NCI-H526 (cell line): ENCODE measurements around the gene SIX3.

Experiments
- DNase-seq, 2 experiments: peaks; one replicate each; lab custom pipeline; 2025; lab: John Stamatoyannopoulos, UW

The SIX3 gene

DNA sequence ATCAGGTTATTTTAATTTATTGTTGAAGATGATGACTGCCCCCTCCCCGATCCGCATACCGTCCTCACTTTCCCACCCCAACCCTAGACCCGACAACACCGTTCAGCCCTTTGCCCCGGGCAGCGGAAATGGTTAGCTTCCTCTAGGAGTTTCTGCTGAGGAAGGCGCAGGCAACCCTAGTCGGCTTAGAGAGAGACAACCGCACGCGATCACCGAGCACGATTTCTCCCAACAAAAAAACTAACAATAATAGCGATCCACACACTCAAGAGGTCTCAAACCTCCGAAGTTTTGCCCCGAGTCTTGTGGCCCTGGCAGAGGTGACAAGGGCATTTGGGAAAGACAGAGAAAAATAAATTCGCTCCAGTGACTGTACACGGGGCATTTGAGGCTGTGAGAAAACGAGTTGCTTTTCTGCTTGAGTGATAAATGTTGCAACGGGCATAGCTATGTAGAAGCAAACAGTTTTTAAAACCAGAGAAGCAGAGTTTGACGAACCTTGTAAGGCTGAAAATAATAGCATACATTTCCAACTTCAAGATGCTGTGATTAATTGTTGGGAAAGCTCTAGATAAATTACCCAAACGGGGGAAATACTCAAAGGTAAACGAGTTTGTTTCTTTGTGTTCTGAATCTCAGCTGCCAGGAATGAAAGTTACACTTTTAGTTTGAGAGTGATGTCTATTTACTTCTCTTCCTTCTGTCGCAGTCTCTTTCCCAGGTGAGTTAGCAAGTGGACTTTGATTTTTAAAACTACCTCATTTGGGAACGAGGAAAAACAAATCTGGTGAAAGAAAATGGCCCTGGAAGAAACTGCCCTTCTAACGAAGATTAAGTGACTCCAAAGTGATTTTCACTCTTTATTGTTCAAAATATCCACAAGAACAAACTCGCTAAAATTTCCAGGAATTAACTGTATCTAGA, 11.0 kb upstream of the SIX3 start:
- peak in 1 of 2 experiments; percentile 21 for DNase-seq

DNA sequence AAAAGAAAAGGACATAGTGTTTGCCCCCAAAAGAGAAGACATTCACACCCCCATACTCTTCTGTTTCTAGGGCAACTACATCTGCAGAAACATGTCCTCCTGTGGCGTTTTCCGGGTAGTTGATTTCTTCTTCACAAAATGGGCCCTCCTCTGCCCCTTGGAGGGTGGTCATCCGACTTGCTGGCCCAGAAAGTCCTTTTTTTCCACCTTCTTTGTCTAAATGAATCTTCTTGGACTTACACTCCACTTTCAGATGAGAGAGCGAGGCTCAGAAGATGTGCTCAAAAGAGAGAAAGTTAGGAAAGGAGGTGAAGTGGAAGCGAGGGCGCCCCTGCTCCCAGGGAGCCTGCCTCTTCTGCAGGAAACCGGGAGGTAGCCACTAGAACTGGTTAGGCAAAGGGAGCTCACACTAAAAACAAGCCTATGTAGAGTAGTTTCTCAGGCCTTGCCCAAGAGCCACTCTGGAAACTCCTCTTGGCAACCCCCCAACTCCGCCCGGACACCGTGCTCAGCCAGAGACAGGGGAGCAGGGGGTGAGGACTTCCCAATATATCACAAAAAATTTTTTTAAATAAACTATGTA, 10.2 kb upstream of the SIX3 start:
- DNase-seq, result no peak

DNA sequence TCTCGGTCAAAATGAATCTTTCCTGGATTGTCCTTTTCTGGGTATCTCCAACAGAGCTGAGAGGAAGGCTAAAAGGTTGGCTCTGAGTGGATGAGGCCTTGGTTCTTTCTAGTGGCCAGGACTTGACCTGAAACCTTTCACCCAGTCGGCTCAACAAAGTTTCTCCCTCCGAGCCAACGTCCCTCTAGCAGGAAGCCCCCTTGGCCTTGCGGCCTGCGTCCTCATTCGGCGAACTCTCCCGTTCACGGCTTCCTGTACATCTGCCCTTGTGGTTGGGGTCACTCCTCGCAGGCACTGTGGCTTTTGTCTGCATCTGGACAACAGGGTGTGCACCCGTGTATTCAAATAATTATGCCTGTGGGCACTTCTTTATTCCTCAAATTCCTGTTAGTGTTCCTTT, 9.4 kb upstream of the SIX3 start:
- DNase-seq, result no peak

DNA sequence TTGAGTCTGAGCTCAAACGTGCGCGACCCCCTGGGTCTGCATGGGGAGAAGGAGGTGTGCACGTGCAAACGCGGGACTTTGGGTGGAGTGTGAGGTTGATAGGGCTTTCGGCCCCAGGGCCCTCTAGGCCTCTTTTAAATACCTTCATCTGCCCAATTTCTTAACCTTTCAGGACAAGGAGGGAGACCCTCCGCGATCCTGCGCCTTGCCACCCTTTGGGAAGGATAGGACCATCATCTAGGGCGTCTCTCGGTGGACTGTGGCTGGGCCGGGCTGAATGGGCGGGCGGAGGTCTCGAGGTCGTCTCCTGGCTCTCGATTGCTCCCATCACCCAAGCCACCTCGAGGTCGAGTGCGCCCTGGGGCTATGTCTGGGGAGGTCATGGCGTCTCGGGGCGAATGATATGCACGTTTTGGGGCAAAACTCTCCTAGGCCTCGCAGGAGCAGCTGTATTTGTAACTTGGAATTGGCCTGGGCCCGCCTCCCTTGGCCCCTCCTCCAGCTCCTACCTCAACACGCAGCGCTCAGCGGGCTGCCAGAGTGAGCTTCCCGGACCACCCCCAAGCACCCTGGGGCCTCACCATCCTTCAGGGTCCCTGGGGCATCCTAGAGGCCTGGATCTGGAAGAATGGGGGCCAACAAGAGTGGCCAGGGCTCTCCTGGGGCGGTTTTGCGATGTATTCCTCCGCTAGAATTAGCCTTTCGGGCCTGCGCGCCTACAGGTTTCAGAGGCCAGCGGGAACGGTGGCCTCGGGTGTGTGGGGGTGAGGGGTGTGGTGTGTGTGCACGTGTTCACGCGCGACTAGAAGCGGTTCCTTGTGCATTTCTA, 8.7 kb upstream of the SIX3 start:
- DNase-seq, result no peak

DNA sequence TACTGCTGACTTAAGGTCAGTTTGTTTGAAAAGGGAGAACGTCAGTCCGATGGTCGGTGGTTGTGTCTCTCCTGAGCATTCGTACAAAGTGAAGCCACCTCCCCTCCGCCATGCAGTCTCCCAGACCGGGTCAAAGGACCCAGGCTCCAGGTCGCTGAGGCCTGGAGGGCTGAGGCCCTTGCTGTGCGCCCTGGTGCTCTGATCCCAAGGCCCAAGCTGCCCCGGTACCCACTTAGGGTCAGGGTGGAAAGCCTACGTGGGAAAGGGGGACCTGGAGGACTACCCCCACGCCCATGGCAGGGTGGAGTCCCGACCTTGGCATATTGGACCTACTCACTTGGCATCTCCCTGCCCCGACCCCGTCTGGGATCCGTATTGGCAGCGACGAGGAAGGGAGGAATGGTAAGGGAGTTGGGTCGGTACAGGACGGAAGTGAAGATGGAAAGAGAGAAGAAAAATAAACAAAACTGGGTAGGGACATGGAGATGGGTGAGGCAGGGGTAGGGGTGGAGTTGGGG, 8.0 kb upstream of the SIX3 start:
- no peak for DNase-seq

DNA sequence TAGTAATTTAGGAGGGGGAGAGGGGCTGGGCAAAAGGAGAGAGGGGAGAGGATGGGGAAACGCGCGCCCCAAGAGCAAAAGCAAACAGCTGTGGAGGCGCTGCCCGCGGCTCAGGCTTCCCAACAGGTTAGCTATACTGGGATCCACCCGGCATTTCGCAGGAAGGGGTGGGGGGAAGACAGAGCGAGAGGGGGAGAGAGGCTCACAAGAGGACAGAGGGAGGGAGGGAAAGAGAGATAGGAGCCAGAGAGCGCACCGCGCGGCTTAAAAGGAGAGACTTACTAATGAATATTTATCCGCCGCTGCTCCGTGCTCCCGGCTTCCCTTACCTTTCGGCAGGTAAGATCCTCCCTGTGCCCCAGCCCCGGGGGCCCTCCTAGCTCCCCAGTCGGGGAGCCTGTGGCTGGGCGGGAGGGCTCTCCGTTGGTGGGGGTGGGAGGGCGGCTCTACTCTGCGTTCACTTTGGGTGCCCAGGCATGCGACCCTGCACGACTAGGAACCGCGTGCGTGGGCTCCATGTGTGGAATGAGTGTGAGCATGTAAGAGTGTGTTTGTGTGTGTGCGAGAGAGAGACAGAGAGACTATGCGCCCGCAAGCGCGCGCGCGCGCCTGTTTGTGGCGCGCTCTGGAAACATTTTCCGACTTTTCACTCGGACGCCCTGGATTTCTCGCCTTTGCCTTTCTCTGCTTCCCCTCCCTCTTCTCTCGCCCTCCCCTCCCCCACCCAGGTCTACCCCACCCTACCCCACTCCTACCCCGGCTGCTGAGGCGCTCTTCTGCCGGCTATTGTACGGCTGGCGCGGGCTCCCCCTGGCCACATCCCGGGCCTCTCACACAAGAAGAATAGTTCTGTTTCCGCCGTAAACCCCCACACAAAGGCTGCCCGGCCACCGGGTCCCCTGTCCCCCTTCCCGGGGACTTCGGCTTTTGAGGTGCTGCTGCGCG, 7.2 kb upstream of the SIX3 start:
- peak in 1 of 2 experiments; percentile 32 for DNase-seq

DNA sequence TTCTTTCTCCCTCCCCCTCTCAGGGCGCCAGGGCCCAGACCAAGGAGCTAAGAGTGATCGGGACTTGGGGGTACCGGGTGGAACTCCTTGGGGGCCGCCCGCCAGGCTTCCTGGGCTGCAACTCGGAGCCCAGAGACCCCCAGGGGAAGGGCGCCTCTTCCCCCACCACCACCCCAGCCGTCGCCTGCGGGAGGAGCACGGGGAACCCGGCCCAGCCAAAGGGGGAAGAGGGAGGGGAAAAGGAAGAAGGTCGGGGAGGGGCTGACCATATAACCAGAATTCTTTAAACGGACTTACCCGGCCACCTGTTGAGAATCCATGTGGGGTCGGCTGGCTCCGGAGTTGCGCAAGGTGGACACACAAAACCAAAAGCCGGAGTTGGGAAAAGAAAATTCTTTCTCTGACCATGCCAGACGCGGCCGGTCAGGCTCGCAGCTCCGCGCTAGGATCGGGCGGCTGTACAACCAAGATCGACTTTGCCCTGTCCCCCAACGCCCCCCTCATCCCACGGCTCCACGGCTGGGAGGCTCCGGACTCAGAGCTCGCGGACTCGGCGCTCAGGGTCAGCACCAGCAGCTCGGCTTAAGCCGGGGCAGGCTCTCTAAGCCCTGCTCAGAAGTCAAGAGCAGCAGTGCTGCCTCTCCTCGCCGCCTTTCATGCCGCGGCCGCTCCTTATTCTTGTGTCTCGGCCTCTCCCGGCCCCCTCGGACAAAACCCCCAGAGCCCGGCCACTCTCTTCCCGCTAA, 6.3 kb upstream of the SIX3 start:
- DNase-seq, result peak in 1 of 2 experiments; percentile 32

DNA sequence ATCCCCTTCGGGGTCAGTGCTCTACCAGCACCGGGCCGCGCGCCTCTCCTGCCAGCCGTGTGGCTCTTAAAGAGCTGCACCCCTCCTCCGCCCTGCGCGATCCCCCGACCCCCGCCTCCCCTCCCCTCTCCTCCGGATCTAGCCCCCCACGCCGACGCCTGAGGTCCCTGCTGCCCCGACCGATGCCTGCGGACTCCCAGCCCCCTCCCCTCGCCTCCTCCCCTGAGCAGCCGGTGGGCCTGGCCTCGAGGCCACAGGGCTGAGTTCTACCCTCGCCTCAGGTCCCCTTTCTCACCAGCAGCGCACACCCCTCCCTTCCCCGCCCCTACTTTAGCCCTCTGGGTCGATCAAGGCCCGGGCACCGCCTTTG, 5.8 kb upstream of the SIX3 start:
- DNase-seq, result no peak

DNA sequence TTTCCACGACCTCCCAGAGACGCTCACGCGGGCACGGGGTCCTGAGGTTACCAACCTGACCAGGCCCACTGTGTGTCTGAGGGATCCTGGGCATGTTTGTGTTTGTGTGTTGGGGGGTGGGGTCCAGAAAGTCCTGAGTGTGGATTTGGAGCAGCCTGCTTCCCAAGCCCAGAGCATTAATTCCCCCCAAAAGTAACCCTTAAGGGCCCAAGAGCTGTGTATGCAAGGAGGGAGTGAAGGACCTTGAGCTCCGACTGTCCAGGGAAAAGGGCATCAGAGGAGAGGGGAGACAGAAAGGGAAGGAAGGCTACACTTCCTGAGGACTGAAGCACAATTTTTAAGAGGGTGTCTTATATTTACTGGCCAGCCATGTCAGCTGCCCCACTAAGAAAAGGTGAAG, 5.2 kb upstream of the SIX3 start:
- DNase-seq, result no peak

DNA sequence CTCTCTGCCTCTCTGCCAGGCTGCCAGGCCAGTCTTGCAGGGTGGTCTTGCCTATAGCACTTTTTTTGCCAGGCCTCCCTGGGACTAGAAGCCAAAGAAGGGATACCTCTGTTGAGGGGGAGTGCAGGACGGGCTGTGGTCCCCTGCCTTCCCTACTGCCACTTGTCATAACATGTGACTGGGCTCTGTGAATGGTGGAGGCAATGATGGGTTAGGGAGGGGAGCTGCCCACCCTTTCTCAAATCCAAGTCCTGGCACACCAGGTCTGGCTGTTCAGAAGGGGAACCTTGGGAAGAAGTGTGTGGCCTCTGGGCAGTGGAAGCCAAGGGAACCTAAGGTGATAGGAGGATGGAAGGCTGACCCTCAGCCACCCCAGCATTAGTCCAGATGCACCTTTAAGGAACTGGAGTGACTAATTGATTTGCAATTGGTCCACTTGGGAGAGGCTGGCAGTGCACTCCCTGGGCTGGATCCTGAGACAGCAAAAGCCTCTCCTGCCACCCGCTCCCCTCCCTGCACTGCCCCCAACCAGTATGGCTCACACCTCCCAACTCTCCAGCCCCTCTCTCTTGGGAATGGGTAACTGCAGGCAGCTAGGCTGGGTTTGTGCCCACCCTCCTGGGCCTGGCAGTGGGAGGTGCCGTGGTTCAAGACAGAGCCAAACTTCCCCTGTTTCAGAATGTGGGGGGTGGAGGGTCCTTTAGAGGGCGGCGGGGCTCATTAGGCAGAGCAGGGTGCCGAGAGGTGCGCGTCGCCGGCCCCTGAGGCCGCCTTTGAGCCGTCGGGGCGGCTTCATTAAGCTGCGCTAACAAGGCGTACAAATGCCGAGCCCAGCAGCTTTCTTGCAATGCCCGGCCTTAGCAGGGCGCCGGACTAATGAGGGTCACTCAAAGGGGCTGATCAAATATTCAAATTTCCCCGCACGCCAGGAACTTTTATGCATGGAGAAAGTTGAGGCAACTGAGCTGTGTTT, 4.5 kb upstream of the SIX3 start:
- DNase-seq, result peak in 1 of 2 experiments; percentile 21

DNA sequence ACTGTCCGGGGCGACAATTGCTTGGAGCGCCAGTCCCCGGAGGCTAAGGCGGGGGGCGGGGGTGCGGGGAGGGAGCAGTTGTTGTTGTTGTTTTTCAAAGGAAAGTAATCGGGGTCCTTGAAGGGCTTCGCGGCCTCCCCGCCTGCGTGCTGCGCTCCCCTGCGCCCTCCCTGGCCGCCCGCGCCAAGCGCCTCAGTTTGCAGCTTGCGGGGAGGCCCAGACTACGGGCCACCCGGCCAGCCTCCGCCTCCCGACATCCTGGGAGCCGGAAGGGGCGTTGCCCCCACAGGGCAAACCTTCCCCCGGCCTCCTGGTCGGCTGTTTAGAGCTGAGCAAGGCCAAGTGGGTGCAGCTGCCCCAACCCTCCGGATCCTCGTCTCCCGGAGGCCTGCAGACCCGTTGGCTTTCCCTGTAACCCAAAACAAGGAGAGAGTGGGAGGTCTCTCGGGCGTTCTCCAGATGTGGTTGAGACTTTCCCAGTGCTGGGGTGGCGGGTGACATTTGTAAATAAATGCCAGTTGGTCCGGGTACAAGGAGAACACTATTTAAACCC, 3.7 kb upstream of the SIX3 start:
- DNase-seq, result peak in 1 of 2 experiments; percentile 70

DNA sequence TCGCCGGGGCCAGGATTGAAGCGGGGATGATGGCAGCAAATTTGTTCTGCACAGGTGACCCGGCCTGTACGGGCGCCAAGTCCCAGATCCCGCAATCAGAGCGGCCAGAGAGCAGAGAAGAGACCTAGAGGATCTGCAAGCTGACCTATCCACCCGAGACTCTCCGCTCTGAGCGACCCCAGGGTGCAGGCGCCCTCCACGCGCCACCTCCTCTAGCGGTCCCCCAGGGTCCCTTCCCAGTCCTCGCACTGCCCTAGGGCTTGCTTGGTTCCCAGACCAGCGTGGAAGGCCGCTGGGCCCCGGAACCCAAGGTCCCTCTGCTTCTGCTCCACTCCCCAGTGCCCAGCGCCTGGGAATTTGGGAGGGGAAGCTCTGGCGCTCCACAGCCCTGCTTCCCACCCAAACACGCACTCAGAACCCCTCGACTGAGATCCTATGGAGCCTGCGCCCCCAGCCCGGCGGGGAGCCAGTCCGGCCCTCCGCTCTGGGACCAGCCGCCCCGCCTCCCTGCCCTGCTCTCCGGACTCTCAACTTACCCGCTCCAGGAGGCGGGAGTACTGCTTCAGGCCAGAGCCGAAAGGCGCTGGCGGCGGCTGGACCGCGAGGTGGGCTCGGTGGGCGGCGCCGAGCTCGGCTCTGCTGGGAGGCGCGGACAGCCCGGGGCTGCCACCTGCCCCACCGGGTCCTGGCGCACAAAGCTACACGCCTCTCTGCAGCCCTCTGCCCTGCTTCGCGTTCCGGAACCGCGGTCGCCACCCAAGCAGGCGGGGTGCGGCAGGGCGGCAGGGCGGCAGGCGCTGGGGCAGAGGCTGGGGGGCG, 3.0 kb upstream of the SIX3 start:
- DNase-seq, result peak in 1 of 2 experiments; percentile 54

DNA sequence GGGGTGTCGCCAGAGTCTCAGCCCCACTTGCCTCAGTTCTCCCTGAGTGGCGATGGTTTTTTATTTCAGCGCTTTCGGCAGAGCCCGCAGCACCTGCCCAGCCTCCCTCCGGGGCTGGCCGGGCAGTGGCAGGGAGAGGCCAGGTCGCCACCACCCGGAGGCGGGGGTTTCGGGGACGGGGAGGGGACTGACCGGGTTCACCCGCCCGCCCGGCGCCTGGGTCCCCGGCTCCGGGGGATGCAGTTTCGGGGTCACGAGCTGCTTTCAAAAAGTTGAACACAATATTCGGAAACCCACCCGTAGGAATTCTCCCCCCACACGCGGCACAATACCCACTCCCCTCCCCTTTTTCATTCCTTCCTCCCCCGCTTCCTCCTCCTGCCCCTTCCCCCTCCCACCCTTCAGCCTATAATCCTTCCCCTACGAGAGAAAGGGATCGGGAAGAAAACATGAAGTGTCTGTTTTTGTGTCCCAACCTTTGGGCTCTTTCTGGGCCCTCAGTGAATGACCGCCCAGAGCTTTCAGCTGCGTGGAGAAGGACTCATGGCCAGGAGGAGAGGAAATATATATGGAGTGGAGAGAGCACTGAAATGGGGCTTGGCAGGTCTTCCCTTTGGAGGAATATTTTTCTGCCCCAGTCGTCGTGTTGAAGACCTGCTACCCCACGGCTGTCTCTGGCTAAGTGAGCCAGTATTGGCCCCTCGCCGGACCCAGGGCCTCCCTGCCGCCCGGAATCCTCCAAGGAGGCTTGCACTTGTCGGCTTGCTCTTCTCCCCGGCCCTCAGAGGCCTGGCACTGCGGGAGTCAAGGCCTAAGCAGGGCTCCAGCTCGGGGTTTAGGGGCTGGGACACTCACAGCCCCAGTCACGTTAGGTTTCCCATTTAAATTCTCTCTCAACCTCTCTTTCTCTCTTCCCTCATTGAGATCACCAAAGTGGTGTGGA, 2.1 kb upstream of the SIX3 start:
- DNase-seq, result no peak

DNA sequence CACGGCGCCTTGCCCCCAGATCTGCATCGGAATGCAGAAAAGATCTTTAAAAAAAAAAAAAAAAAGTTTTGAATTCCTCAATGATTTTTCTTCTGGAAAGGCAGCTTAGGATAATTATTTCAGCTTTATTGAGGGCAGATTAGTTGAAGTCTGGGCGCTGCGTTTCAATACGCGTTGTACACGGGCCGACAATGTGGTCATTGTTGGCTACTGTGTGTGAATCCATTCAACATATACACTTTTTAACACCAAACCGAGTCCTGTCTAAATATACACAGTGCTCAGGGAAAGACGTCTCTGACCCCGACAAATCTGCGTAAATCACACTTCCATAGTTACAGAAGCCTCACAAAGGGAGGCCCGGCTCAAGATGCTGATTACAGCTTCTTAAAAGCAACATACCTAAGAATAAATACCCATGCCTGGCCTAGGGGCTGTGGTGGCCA, 1.4 kb upstream of the SIX3 start:
- DNase-seq, result no peak

DNA sequence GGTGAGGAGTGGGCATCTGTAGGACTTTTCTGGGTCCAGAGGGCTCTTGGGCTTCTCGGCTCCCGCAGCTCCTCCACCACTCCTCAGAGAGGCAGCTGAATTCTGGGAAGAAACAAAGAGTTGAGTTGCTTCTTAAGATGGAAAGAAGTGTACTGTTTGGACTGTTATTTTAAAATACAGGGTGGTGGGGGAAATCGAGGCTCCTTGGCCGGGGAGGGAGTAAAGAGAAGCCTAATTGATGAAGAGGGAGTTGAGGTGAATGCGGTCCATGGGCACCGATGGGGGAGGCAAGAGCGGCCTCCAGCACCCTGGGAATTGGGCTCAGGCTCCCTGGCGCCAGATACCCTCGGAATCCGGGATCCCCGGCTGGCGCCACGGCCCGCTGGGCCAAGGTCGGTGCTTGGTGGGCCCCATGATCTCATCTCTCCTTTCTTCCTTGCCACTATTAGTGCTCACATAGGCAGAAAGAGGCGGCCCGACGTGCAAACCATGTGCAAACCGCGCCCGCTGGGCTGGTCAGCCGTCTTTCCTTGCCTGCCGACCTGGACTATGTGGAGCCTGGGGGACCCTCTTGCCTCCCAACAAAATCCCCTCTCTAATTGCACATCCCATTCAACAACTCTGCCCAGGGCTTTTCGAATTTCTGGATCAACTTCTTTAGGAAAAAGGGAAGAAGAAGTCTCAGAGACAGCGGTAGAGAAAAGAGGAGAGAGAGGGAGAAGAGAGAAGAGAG, 604 bp upstream of the SIX3 start:
- no peak for DNase-seq
